Erythroblast (primary cell): Measurements from ENCODE around the gene DPP7.

Source experiments
- DNase-seq, 2 experiments: peaks; one replicate each; lab custom pipeline; 2025; lab: John Stamatoyannopoulos, UW
- GATA1 ChIP-seq: IDR thresholded peaks from 2 replicates; pipeline ENCODE4 v1.6.1; 2011; ENCODE audit warnings: low read depth, mild to moderate bottlenecking, control low read depth, low read length, moderate library complexity
- POLR2A ChIP-seq: IDR thresholded peaks from 2 replicates; pipeline ENCODE4 v1.6.1; 2011; ENCODE audit warnings: mild to moderate bottlenecking, low read length

DPP7 gene

GRCh38 chr9:137115394-137116026, 977 bp upstream of the DPP7 start:
- TF ChIP-seq GATA1 (no peak), POLR2A (no peak)
- DNase-seq: no peak

GRCh38 chr9:137114220-137114612, 317 bp downstream of the DPP7 start:
- peak; percentile 54 to 58 for DNase-seq
- TF ChIP-seq GATA1: no peak

GRCh38 chr9:137113385-137114159, 961 bp downstream of the DPP7 start:
- peak; percentile 46 to 48 for DNase-seq

DNA sequence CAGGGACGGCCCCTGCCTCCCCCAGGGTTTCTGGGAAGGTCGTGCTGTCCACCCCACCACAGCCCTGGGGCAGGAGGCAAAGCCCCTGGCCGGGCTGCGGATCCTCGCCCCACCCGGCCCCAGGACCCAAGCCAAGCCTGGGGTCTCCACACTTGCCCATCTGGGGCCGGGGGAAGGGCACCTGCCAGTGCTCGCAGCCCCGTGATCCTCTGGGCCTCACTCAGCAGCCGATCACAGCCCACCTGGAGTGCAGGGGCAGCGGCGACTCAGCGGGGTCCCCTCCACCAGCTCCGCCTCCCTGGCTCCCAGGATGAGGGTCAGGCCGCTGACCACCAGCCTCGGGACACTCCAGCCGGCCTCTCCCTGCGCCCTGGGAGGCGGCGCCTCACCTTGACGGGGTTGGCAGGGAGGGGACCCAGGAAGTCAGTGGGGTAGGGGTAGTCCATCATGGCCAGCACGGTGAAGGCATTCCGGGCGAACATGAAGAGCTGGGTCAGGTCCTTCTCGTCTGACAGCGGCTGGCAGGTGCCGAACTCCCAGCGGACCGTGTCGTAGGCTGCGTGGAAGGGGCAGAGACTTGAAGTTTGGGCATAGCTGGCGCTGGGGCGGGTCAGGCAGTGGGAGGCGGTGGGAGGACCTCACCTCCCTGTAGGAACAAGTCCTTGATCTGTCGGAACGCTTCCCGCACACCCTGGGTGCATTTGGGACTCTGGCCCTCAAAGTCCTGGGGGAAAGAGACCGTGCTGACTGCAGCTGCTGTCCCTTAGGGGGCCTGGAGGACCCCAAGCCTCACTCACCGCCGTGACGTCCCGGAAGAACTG, 1.8 kb downstream of the DPP7 start:
- no peak for DNase-seq
- no peak for TF ChIP-seq POLR2A
- TF ChIP-seq GATA1: no peak

More at GRCh38 chr9:137113385-137114159, 961 bp downstream of the DPP7 start:
- TF ChIP-seq GATA1 (no peak), POLR2A (no peak)

DNA sequence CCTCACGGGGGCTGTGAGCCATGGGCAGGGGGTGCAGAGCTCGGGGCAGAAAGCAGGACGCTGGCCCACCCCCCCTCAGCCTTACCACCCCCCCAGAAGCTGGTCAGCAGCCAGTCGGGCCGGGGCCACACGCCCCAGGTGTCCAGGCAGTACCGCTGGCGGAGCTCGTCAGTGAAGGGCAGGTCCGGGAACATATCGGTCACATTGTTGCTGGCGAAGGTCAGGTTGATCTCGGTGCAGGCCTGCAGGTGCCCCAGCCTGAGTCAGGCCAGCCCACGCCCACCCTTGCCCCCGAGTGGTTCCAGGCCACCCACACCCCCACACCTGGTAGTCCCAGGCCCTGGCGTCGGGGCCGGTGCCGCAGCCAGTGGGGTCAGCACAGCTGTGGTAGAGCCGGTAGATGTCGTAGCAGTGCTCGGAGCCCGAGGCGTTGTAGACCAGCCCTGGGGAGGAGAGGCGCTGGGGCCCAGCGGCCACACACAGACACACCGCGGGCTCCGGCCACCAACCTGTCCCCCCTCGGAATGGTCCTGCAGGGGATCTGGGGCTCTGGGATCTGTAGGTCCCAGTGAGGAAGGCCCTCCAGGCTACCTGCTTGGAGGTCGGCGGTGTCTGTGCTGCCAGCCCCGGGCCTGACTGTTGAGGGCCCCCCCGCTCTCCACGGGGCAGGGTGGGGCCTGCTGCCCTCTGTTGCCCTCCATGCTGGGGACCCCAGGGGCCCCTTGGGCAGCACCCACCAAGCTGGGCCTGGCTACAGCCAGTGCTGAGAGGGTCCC, 2.6 kb downstream of the DPP7 start:
- DNase-seq: no peak
- TF ChIP-seq GATA1 (no peak), POLR2A (no peak)

GRCh38 chr9:137110911-137111787, 3.4 kb downstream of the DPP7 start:
- DNase-seq: no peak
- TF ChIP-seq POLR2A (no peak), GATA1 (no peak)

DNA sequence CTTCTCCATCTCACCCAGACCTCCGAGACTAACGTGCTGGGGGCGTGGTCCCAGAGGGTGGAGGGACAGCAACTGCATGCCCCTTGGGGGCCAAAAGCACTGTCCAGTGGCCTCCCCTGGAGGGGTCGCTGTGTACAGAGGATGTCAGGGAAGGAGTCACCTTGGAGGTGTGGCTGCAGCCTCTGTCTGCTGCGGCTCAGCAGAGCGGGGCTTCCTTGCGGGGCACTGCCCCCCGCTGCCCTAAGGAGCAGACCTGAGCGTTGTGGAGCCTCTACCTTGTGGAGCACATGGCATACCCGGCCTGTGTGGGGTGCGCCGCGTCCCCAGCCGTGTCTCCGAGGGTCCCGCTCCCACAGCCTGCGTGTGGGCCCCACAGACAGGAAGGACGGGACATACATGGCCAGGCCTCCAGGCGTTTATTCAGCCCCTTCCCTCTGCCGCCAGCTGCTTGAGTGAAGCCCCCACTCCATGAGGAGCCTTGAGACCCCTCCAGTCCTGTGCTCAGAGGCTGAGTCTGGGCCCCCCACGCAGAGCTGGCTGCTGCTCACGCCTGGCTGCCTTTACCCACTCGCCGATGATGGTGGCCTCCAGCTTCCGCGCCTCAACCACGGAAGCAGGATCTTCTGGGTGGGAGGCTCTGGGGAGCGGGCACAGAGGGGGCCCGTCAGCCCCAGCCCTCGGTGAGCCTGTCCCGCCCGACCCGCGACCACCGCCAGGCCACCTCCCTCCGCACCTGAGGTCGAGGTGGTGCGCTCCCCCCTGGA, 4.2 kb downstream of the DPP7 start:
- TF ChIP-seq GATA1: no peak
- no peak for TF ChIP-seq POLR2A
- DNase-seq: no peak

DNA sequence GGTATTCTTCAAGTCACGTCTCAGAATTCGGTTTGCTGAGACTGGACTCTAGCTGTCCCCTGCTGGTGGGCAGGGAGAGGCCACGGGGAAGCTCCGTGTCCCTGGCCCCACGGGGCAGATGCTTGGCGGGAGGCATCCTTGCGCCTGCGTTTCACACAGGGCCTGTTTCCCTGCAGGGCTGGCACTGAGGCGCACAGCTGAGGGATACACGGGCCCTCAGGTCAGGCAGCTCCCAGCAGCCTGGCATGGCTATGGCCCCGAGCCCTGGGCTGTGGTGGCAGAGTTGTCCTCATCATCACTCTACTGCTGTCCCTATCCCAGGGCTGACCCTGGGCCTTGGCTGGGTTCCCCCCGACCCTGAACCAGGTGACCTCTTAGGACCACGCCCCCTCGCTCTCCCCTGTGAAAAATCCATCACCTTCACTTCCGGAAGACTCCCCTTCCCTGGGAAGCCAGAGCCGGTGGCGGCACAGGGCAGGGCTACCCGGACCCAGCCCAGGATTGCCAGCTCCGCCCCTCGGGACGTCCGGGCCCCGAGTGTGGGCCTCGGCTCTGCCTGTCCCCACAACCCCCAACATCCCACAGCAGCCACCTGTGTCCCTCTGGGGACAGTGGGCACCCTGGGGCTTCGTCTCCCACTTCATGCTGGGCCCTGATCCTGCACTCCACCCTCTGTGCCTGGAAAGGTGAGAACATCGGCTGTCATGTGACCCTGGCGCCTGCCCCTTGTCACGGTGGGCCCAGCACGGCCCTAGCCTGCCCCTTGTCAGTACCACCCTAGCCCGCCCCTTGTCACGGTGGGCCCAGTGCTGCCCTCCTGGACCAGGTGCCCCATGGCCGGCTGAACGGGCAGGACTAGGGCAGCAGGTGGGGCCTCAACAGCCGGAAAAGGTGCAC, 5.0 kb downstream of the DPP7 start:
- no peak for TF ChIP-seq POLR2A
- TF ChIP-seq GATA1: no peak
- DNase-seq: no peak

- no peak for TF ChIP-seq GATA1
- no peak for TF ChIP-seq POLR2A
- no peak for DNase-seq
Observed at GRCh38 chr9:137108608-137109249, 5.8 kb downstream of the DPP7 start.

DNA sequence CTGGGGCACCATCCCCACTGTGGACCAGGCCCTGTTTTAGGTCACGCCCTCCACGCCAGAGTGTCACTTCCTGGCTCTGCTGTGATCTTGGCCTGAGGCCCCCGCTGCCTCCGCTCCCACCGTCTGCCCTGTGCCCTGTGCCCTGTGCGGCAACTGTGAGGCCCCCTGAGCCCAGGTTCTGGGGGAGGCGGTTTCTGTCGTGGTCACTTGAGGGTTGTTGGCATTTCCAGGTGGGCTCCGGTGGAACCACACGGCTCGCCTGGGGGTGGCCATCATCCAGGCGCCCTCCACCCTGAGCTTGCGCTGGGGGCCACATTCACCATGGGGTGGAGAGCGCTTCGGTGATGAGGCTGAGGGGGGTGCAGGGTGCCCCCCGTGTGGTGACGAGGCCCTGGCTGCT, 6.6 kb downstream of the DPP7 start:
- no peak for DNase-seq
- TF ChIP-seq POLR2A (no peak), GATA1 (no peak)
